ENCODE measurements around the gene UTS2R. TPM values are rescaled to one million over a fixed set of nuclear protein-coding genes. Genes with fewer than 3 reads are reported as not detected.

Gene UTS2R
- total RNA-seq, 1 donor from 2014 or later, result not detected

DNA sequence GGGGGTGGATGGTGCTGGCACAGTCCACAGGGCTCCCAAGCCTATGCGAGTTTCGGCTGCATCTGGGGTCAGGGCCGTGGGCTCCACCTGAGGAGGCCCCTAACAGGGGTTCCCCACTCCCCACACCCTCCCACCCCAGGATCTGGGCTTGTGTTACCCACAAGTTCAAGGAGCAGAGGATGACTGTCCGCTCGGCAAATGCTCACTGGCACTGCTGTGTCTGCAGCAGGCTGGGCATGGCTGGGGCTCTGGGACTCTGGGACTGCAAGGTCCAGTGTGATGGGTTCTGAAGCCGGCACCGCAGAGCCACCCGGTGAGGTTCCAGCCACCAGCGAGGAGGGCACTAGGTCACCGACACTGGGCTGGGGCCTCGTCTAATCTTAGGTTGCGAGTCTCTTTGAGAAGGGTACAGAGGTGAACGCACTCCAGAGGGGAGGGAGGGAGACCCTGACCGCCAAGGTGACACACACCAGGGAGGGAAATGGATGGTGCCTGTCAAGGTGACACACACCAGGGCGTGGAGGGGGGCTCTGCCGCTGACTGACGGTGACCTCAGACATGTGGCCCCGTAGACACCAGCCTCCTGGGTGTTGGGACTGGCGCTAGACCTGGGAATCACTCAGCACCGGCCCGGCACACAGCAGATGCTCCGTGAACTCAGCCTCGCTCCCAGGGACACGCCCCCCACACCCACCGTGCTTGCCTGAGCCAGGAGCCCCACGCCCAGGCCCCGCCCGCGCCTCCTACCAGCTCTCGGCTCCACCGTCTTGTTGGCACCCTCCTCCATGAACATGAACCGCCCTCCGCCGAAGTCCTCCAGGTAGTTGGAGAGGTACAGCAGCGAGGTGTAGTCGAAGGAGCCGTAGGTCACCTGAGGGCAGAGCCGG, 26.1 kb downstream of the UTS2R start:
- intact Hi-C loops (cut with DNase I), result no loop called here
- H3K27me3 ChIP-seq, result no peaks in the 10 kb centered on the region
- H3K9me3 ChIP-seq, result no peaks in the 10 kb centered on the region
- no peak overlapping the region for H3K27ac ChIP-seq
- peaks cover 18% of the 10 kb centered on the region for H3K36me3 ChIP-seq
- TF ChIP-seq, protein P1, sequence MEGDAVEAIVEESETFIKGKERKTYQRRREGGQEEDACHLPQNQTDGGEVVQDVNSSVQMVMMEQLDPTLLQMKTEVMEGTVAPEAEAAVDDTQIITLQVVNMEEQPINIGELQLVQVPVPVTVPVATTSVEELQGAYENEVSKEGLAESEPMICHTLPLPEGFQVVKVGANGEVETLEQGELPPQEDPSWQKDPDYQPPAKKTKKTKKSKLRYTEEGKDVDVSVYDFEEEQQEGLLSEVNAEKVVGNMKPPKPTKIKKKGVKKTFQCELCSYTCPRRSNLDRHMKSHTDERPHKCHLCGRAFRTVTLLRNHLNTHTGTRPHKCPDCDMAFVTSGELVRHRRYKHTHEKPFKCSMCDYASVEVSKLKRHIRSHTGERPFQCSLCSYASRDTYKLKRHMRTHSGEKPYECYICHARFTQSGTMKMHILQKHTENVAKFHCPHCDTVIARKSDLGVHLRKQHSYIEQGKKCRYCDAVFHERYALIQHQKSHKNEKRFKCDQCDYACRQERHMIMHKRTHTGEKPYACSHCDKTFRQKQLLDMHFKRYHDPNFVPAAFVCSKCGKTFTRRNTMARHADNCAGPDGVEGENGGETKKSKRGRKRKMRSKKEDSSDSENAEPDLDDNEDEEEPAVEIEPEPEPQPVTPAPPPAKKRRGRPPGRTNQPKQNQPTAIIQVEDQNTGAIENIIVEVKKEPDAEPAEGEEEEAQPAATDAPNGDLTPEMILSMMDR (IDR thresholded peaks at IDR 0.05), result no peak
- no peak for DNase-seq
- ATAC-seq, result no peak
- peaks cover 7% of the 10 kb centered on the region for H3K4me1 ChIP-seq
- H3K4me3 ChIP-seq, result no peak overlapping the region

DNA sequence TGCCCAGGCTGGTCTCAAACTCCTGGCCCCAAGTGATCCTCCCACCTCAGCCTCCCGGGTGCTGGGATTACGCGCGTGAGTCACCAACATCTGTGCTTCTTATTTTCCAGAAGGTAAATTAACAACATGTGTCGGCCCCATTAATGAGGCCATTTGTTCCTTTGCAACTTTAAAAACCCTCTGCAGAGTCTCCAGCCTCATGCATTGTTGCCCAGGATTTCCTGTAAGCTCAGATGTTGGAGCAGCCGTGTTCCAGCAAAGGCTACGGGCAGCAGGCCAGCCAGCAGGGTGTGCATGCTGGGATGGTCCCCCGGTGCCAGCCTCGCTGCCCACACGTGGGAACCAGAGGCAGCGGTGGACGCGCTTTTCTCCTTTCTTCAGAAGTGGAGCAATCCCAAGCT, 27.5 kb downstream of the UTS2R start:
- peaks cover 29% of the 10 kb centered on the region for H3K36me3 ChIP-seq
- H3K4me1 ChIP-seq, result peaks cover 7% of the 10 kb centered on the region
- no peak for ATAC-seq
- TF ChIP-seq, protein P1 (IDR thresholded peaks at IDR 0.05), result no peak
- no peaks in the 10 kb centered on the region for H3K9me3 ChIP-seq
- DNase-seq, result no peak
- H3K4me3 ChIP-seq, result no peak overlapping the region
- intact Hi-C loops (cut with DNase I), result no loop called here
- H3K27ac ChIP-seq, result no peak overlapping the region
- no peaks in the 10 kb centered on the region for H3K27me3 ChIP-seq

DNA sequence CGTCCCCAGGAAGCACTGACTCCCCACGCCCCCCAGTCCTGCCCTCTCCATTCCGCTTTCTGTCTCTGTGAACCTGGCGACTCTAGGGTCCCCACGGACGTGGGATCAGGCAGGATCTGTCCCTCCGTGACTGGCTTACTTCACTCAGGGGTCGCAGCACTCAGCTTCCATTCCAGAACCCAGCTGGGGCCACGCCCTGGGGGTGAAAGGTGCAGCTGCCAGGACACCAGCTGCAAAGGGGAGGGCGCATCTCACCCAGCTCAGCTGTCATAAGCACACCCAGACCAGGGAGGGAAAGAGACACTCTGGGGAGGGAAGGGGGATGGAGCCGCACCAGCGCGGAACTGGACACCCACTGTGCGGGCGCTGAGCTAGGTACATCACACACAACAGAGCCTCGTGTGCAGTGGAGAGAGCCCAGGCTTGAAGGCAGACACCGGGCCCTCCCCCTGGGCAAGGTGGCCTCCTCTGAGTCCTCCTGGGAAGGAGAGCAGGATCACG, 28.1 kb downstream of the UTS2R start:
- no peak overlapping the region for H3K4me3 ChIP-seq

DNA sequence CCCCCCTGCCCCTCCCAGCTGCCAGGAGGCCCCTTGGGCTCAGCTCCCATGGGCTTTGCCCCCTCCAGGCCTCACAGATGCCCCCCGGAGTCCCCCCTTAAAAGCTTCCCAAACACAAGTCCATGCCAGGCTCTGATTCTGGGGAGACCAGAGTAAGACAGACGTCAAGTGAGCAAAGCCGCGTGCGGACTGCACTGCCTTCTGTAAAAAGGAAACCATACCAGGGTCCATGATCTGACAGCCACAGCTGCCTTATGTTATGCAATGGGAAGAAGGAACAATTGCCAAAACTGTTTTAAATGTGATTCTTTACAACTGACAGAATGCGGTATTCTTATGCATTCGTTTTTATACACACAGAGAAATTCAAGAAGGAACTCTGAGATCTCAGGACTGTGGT, 28.6 kb downstream of the UTS2R start:
- TF ChIP-seq, protein P1 (IDR thresholded peaks at IDR 0.05), result no peak
- DNase-seq (no peak), ATAC-seq (peak; percentile 37)
- intact Hi-C loops (cut with DNase I), result loop anchor here (10.0 kb wide), 1 partner anchor 45 kb away; the partner anchor contains the start of gene TEX19
- Histone ChIP-seq H3K36me3 (peaks cover 28% of the 10 kb centered on the region), H3K4me1 (peaks cover 7% of the 10 kb centered on the region), H3K27ac (no peak overlapping the region), H3K9me3 (no peaks in the 10 kb centered on the region), H3K4me3 (no peak overlapping the region), H3K27me3 (no peaks in the 10 kb centered on the region)

More for the DNA sequence above, 28.1 kb downstream of the UTS2R start:
- TF ChIP-seq, protein P1 (IDR thresholded peaks at IDR 0.05), result no peak
- Histone ChIP-seq H3K36me3 (peaks cover 29% of the 10 kb centered on the region), H3K9me3 (no peaks in the 10 kb centered on the region), H3K27me3 (no peaks in the 10 kb centered on the region), H3K4me1 (peaks cover 7% of the 10 kb centered on the region), H3K27ac (no peak overlapping the region)
- ATAC-seq (no peak), DNase-seq (no peak)
- intact Hi-C loops (cut with DNase I), result loop anchor here (10.0 kb wide), 1 partner anchor 45 kb away; the partner anchor contains the start of gene TEX19

DNA sequence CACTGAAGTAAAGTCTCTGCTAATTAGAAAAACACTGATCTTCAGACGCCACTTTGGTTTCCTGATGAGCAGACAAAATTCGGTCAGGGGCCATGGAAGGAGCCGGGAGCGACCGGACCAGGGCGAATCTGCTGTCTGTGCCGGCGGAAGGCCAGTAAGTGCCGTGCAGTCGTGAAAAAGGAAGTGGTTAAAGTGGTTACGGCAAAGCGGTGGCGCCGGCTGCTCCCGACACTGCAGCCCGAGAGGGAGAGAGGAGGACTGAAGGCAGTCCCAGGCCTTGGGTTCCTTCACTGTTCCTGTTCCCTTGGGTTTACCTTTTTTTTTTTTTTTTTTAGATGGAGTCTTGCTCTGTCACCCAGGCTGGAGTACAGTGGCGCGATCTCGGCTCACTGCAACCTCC, 29.3 kb downstream of the UTS2R start:
- no peak overlapping the region for H3K27ac ChIP-seq
- ATAC-seq, result peak; percentile 90
- H3K4me3 ChIP-seq, result no peak overlapping the region
- H3K9me3 ChIP-seq, result no peaks in the 10 kb centered on the region
- peaks cover 26% of the 10 kb centered on the region for H3K36me3 ChIP-seq
- DNase-seq, result peak; percentile 79
- H3K27me3 ChIP-seq, result no peaks in the 10 kb centered on the region
- H3K4me1 ChIP-seq, result peaks cover 7% of the 10 kb centered on the region
- intact Hi-C loops (cut with DNase I), result loop anchor here (10.0 kb wide), 1 partner anchor 46 kb away; the partner anchor contains the start of gene TEX19
- TF ChIP-seq, protein P1 (IDR thresholded peaks at IDR 0.05), result no peak
